Measurements from ENCODE around the gene PRSS56. TPM values are rescaled to one million over a fixed set of nuclear protein-coding genes. Genes with fewer than 3 reads are reported as not detected.
"Not testable (repeated sequence)": the region's sequence is repeated elsewhere in the genome, so short reads cannot be mapped to it uniquely, and the experiment has no call there.

The PRSS56 gene
- total RNA-seq, 4 donors from 2014 or later, result not detected

DNA sequence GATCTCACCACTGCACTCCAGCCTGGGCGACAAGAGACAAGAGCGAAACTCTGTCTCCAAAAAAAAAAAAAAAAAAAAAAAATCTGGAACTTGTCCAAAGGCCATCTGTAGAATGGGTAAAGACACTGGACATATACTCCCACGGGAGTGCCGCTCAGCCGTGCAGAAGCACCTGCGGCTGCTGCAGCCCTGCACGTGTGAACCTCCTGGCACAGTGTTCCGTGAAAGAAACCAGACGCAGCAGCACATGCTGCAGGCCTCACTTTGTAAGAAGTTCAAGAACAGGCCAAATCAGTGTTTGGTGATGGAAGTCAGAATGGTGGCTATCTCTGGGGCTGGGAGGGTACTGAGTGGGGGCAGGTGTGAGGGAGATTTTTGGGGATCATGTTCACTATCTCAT lies 12.2 kb downstream of the PRSS56 start:
- Histone ChIP-seq H3K9me3 (peaks cover 0 to 7% (median 0%) of the 10 kb centered on the region in 4 donors), H3K27me3 (peaks cover 0 to 58% of the 10 kb centered on the region in 2 donors), H3K36me3 (no peaks in the 10 kb centered on the region), H3K4me1 (no peaks in the 10 kb centered on the region), H3K27ac (no peak overlapping the region), H3K4me3 (no peak overlapping the region)
- DNase-seq (ENCODE audit: low spot score in 2 of 2), result no peak
- WGBS, 2 donors, result 64 to 76% methylated on average over 9 of the region's 9 CpGs
- TF ChIP-seq POLR2A (IDR thresholded peaks at IDR 0.05) (no peak), CTCF (IDR thresholded peaks at IDR 0.05) (no peak), EP300 (IDR thresholded peaks at IDR 0.05) (no peak)

- H3K27me3 ChIP-seq, result peaks cover 0 to 62% of the 10 kb centered on the region in 2 donors
- DNase-seq (ENCODE audit: low spot score in 2 of 2); H3K27ac ChIP-seq; H3K4me3 ChIP-seq; H3K36me3 ChIP-seq; H3K4me1 ChIP-seq; H3K9me3 ChIP-seq: not testable (repeated sequence)
- WGBS, 2 donors, result 86 to 89% methylated on average over 7 of the region's 7 CpGs
These were observed 12.6 kb downstream of the PRSS56 start for GRCh38 chr2:232532821-232533220.

- Histone ChIP-seq H3K4me3 (no peak overlapping the region), H3K27me3 (peaks cover 0 to 68% of the 10 kb centered on the region in 2 donors), H3K4me1 (no peaks in the 10 kb centered on the region), H3K9me3 (peaks cover 0 to 7% (median 0%) of the 10 kb centered on the region in 4 donors), H3K27ac (no peak overlapping the region), H3K36me3 (no peaks in the 10 kb centered on the region)
- DNase-seq (ENCODE audit: low spot score in 2 of 2), result no peak
- TF ChIP-seq CTCF (IDR thresholded peaks at IDR 0.05), result no peak
- TF ChIP-seq EP300 (IDR thresholded peaks at IDR 0.05), result no peak
- WGBS, 2 donors, result 53 to 61% methylated on average over 8 to 12 of the region's 13 CpGs
These were observed 13.9 kb downstream of the PRSS56 start for GRCh38 chr2:232533944-232534710.

DNA sequence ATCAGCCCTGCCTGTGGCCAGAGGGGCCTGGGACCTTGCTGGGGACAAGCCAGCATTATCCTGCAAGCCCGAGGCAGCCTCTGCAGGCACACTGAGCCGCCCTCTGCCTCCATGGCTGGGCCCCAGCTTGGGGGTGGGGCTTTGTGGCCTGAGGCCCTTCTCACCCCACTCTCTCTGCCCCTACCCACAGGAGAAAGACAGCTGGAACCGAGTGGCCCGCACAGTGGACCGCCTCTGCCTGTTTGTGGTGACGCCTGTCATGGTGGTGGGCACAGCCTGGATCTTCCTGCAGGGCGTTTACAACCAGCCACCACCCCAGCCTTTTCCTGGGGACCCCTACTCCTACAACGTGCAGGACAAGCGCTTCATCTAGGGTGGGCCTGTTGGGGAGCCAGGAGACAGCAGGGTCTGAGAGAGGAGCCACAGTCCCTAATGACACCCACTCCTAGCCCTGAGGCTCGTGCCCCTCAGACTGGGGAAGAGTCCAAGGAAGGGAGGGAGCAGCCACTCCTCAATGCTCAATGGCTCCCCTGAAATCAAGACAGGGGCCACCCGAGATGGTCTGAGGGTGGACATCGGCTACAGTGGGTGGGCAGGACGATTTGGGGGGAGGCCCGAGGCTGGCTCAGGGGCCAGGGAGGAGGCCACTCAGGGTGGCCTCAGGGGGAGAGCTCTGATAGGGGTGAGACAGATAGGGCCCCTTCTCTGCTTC lies 14.9 kb downstream of the PRSS56 start:
- H3K27me3 ChIP-seq, result peaks cover 0 to 69% of the 10 kb centered on the region in 2 donors
- 53 to 63% methylated on average over 14 of the region's 14 CpGs for WGBS, 2 donors
- DNase-seq (ENCODE audit: low spot score in 2 of 2), result no peak

More for the DNA sequence above, 14.9 kb downstream of the PRSS56 start:
- Histone ChIP-seq H3K9me3 (peaks cover 0 to 7% (median 0%) of the 10 kb centered on the region in 4 donors), H3K36me3 (no peaks in the 10 kb centered on the region), H3K4me3 (no peak overlapping the region), H3K27ac (no peak overlapping the region), H3K4me1 (no peaks in the 10 kb centered on the region)
- no peak for TF ChIP-seq CTCF (IDR thresholded peaks at IDR 0.05)
- no peak for TF ChIP-seq POLR2A (IDR thresholded peaks at IDR 0.05)
- TF ChIP-seq EP300 (IDR thresholded peaks at IDR 0.05), result no peak
